ENCODE data around the gene PTH1R.

The PTH1R gene

GRCh38 chr3:46865031-46865507 is 12.5 kb upstream of the PTH1R start:
- no peak for DNase-seq

GRCh38 chr3:46865546-46865945 is 12.0 kb upstream of the PTH1R start:
- DNase-seq = no peak

- DNase-seq = no peak
These were observed 11.4 kb upstream of the PTH1R start for GRCh38 chr3:46866032-46866595.

GRCh38 chr3:46866720-46867549 is 10.6 kb upstream of the PTH1R start:
- no peak for DNase-seq

GRCh38 chr3:46867550-46867898 is 10.0 kb upstream of the PTH1R start:
- no peak for DNase-seq

GRCh38 chr3:46868287-46868686 is 9.2 kb upstream of the PTH1R start:
- DNase-seq = no peak

GRCh38 chr3:46868948-46869347 is 8.6 kb upstream of the PTH1R start:
- no peak for DNase-seq

- DNase-seq = no peak
These were observed 8.1 kb upstream of the PTH1R start for GRCh38 chr3:46869440-46869839.

GRCh38 chr3:46870651-46871050 is 6.9 kb upstream of the PTH1R start:
- DNase-seq = no peak

- DNase-seq = no peak
These were observed 6.3 kb upstream of the PTH1R start for GRCh38 chr3:46871222-46871621.

- no peak for DNase-seq
These were observed 4.0 kb upstream of the PTH1R start for GRCh38 chr3:46873521-46873920.

- no peak for DNase-seq
These were observed 3.1 kb upstream of the PTH1R start for GRCh38 chr3:46874430-46874829.

- DNase-seq = no peak
These were observed 2.0 kb upstream of the PTH1R start for GRCh38 chr3:46875560-46875959.

GRCh38 chr3:46876313-46877300 is 914 bp upstream of the PTH1R start:
- no peak for DNase-seq

- DNase-seq = no peak
These were observed 1.4 kb downstream of the PTH1R start for GRCh38 chr3:46878781-46879436.

GRCh38 chr3:46880884-46881595 is 3.5 kb downstream of the PTH1R start:
- DNase-seq = no peak

GRCh38 chr3:46881596-46882376 is 4.3 kb downstream of the PTH1R start:
- no peak for DNase-seq

- DNase-seq = no peak
These were observed 5.0 kb downstream of the PTH1R start for GRCh38 chr3:46882377-46883053.

GRCh38 chr3:46883054-46883829 is 5.7 kb downstream of the PTH1R start:
- no peak for DNase-seq

- no peak for DNase-seq
These were observed 6.3 kb downstream of the PTH1R start for GRCh38 chr3:46883830-46884185.
